PC-9 (cell line): ENCODE data around the gene CST6.

Source experiments
- CTCF ChIP-seq: fragments of 200-600 bp; sonication (generic); conservative IDR thresholded peaks from 2 replicates; pipeline ENCODE4 v1.6.1; 2017; ENCODE audit warnings: mixed run types, antibody characterized with exemption, mild to moderate bottlenecking, moderate library complexity
- EZH2 ChIP-seq: fragments of 200-600 bp; sonication (generic); IDR thresholded peaks from 2 replicates; pipeline ENCODE4 v1.8.0; 2017; ENCODE audit warnings: antibody characterized with exemption, low read depth

GRCh38 chr11:66012371-66012945, 650 bp downstream of the CST6 start:
- TF ChIP-seq CTCF (no peak), EZH2 (no peak)
